ENCODE data around the gene ERN1.

ERN1 gene

GRCh38 chr17:64120159-64120810 is 9.7 kb downstream of the ERN1 start:
- TF ChIP-seq CTCF (conservative IDR thresholded peaks at IDR 0.05; ENCODE audit: low read depth, low read length) = no peak
- H3K4me3 ChIP-seq (ENCODE audit: low read length) = no peak overlapping the region
- no peak for DNase-seq (ENCODE audit: low read depth)

- H3K4me3 ChIP-seq (ENCODE audit: low read length) = no peak overlapping the region
- DNase-seq (ENCODE audit: low read depth) = no peak
- no peak for TF ChIP-seq CTCF (conservative IDR thresholded peaks at IDR 0.05; ENCODE audit: low read depth, low read length)
Observed at GRCh38 chr17:64117981-64118979, 11.7 kb downstream of the ERN1 start.

DNA sequence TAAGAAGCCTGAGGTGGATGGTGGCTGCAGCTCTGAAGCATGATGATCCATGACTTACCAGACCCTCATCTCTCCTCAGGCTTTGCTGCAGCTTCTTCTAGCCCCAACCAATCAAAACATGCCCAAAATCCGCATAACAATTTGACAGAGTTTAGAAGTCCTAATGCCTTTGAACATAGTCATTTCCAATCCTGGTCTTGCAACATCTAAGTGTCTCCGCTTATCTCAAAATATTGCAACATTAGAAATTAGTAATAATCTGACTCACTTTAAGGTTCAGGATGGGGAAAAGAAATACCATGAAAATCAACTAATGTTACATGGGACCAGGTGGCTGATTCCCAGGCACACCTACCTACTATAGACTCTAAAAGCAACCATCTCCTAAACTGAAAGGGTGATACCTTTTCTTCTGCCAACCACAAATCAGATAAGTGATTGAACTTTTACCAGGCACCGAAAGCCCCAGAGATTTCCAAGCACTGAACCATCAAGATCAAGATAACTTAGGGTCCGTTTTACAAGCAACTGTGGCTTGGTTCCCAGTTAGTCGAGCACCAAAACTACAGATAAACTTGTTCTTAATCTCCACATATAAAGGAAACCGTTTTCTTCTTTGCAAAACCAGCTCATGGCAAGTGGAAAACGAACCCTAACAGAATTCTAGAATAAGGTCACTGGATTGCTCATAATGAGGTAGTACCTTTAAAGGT is 14.0 kb downstream of the ERN1 start:
- no peak for TF ChIP-seq CTCF (conservative IDR thresholded peaks at IDR 0.05; ENCODE audit: low read depth, low read length)
- DNase-seq (ENCODE audit: low read depth) = no peak

GRCh38 chr17:64115043-64115698 is 14.8 kb downstream of the ERN1 start:
- TF ChIP-seq CTCF (conservative IDR thresholded peaks at IDR 0.05; ENCODE audit: low read depth, low read length) = no peak

More for the DNA sequence above, 14.0 kb downstream of the ERN1 start:
- no peak overlapping the region for H3K4me3 ChIP-seq (ENCODE audit: low read length)

DNA sequence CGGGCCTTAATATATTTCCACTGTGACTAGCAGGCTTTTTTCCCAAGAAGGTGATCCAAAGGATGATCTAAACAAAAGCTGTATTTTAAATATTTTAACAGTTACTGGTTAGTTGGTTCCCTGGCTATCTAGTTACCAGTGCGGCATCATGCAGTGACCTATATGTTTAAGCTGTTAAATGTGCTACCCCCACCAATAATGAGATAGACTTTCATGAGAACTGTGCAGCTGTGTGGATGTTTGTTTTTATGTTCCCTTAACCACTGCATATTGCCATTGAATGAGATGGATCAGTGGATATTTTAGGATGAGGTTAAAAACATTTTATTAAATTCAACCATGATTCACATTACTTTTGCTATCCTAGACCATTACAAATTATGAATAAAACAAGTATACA is 16.9 kb downstream of the ERN1 start:
- DNase-seq (ENCODE audit: low read depth) = no peak
- TF ChIP-seq CTCF (conservative IDR thresholded peaks at IDR 0.05; ENCODE audit: low read depth, low read length) = no peak
- H3K4me3 ChIP-seq (ENCODE audit: low read length) = no peak overlapping the region

More at GRCh38 chr17:64115043-64115698, 14.8 kb downstream of the ERN1 start:
- no peak overlapping the region for H3K4me3 ChIP-seq (ENCODE audit: low read length)
- DNase-seq (ENCODE audit: low read depth) = no peak

DNA sequence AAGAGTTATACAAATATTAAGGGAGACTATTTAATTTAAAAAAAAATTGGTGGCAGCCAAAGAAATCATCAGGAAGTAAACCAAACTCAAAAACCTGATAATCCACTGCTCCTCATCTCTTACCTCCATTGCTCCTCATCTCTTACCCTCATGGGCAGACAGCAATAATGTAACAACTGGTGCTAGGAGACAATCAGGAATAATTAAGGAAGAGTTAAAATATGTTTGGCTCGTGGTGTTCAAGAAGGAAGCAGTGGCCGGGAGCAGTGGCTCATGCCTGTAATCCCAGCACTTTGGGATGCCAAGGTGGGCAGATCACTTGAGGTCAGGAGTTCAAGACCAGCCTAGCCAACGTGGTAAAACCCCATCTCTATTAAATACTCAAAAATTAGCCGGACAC is 18.1 kb downstream of the ERN1 start:
- no peak for DNase-seq (ENCODE audit: low read depth)
- no peak for TF ChIP-seq CTCF (conservative IDR thresholded peaks at IDR 0.05; ENCODE audit: low read depth, low read length)
- H3K4me3 ChIP-seq (ENCODE audit: low read length) = no peak overlapping the region

Data from retinal pigment epithelial cell (primary cell).